HG02678 (cell line): Measurements from ENCODE around the gene C4orf51.

Experiments
- ATAC-seq: cut with Tn5 transposase; IDR thresholded peaks from one replicate; pipeline ENCODE4 v1.9.1; 2021; ENCODE audit warnings: mild to moderate bottlenecking, moderate library complexity; ENCODE audit not compliant: unreplicated experiment

The C4orf51 gene

DNA sequence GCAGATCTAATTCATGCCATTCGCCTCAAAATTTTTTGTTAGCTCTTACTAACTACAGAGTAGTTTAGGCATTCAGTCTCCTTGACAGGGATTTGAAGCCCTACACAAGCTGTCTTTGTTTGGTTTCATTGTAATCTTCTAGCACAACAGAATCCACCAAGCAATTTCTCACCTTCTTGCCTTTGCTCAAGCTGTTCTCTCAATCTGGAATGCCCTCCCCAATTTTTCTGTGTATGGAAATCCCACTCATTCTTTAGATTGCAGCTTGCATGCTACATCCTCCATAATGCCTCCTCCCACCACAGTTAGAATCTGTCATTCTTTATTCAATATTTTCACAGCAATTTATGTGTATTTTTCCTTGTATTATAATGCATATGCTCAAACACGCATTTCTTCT lies 63.7 kb downstream of the C4orf51 start:
- no peak for ATAC-seq

DNA sequence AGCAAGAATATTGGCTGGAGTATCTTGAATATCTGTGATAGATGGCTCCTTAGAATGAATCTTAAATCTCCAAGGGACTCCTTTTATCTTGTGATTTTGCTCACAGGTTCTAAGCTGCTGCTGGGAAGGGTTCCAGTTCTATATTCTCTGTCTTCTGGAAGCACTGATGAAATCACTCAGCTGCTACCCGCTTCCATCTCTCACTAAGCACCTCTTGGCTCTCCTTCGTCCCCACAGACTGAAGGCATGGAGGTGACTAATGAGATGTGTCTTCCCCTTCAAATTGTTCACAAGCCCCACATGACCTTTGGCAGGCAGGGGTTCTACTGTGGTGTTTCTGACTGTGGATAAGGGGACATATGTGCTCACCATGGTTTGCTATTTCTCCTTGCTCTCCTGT lies 75.9 kb downstream of the C4orf51 start:
- no peak for ATAC-seq

DNA sequence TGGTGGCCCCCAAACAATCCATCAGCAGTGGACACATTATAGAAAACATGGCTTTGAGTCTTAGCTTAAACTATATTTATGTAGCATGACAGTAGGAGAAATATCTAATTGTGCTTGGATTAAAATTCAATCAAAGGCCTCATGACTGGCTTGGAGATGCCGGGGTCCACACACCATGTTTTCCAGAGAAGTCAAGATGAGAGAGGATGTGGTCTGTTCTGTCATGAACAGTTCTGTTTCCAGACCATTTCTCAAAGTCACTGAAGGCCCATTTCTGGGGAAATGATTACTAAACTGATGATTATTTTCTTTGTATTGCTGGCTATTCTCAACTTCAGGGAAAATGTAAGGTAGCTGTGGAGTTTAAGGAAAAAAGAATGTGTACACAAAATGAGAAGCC lies 76.3 kb downstream of the C4orf51 start:
- ATAC-seq, result no peak

DNA sequence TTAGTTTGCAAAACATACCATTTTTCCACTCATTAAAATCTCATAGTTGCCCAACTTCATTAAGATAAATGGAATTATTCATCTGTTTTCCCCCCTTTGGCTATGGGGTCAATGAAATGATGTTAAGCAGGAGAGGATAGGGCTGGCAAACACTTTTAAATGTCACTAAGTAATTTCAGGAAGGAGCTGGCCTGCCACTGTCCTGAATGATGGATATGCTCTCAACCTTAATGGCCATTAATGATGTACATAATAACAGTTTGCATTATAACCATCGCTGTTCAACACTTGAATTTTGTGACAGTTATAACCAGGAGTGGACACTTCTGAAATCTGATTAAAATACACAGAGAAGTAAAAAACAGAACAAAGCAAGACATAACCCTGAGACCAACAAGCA lies 77.2 kb downstream of the C4orf51 start:
- ATAC-seq, result no peak

DNA sequence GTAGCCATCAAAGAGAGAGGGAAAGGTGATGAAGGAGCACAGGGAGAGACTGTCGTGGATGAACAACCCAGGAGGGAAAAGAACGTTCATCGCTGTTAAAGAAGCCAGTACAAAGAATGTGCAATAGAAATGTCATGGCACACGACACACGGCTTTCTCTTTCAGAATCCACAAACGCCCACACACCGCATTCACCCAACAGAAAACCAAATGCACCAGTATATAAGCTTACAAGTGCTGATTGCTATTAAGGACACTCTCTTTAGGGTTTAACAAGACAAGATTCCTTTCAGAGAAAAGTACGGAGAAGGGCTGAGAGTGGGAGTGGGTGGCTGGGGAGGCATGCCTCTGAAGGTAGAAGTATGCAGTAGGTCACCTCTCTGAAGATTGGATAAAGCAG lies 80.2 kb downstream of the C4orf51 start:
- ATAC-seq, result no peak

DNA sequence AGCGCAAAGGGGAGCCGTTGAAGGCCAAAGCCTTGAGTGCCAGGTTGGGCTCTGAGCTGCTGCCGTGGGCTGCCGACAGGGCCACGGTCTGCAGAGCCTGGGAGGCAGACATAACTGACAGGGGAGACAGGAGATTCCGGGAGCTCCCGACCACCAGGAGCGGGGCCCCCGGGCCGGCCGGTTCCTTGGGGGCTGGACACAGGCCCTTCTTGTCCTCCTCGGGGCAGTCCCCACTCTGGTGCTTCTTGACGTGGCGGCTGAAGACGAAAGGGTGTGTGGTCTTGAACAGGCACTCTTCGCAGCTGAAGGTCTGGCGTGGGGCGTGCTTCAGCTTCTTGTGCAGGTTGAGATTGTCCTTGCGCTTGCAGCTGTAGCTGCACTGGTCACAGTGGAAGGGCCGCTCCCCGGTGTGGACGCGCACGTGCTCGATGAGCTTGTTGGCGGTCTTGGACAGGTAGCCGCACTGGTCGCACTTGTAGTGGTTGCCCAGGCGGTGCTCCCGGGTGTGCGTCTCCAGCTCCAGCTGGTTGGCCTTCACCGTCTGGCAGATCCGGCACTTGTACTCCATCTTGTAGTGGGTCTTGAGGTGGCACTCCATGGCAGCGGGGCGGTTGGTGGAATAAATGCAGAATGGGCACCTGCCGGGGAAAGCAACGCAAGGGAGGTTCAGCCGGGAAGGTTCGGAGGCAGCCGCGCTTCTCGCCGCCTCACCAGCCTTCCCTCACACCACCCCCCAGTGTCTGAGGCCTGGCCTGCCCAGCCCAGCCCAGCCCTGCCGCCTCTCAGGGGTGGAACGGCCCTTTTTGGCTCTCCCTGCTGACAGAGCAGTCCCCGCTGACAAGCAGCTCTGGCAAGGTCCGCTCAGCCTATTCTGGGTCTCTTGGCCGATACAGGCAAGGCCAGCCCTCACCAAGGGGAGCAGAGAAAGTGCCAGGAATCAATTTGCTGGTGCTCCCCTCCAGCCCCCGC lies 81.3 kb downstream of the C4orf51 start:
- ATAC-seq, result no peak

DNA sequence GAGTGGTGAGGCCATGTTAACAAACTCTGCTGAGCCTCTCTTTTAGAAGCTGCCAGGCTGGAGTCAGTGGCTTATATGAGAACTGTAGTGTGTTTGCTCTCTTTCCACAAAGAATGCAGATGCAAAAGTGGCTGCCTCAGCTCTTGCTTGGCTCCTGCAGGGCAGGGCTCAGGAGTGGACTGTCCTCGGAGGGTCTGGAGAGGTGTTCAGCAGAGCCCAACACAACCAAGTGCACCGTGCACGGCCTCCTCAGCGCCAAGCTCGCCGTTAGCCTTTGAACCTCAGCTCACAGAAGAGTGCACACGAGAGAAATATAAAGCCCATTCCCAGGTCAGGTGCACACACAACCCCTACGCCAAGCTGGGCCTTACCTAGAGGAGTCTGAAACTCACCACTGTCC lies 82.8 kb downstream of the C4orf51 start:
- no peak for ATAC-seq

DNA sequence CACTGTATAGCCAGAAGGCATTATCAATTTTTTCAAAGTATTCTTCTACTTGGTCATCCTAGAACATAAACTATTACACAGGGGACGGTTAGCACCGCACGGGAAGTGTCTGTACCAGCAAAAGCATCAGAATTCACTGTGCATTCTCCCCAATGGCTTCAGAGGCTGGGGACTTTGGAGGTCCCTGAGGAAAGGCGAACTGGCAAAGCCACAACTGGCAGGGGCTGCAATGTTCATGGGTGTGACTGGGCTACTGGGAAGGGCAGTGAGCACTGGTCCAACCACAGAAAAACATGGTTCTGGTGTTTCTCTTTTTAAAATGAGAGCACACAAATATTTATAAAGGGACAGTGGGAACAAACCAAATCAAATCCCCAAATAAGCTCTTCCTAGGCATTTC lies 83.5 kb downstream of the C4orf51 start:
- ATAC-seq, result no peak

DNA sequence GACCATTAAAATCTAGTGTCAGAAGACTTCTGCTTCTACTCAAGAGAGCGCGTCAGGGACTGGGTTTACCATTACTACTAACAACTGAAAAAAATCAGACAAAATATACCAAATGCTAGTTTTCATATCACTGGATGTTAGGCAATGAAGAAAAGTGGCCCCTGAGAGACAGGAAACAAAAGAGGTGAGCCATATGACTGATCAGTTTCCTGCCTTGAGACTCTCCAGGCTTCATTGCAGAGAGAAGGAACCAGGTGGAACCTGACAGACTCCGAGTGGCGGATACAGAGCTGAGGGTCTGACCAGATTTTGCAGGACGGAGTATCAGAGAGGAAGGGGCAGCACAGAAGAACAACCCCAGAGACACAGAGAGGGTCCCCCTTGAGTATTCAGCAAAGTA lies 86.3 kb downstream of the C4orf51 start:
- no peak for ATAC-seq

DNA sequence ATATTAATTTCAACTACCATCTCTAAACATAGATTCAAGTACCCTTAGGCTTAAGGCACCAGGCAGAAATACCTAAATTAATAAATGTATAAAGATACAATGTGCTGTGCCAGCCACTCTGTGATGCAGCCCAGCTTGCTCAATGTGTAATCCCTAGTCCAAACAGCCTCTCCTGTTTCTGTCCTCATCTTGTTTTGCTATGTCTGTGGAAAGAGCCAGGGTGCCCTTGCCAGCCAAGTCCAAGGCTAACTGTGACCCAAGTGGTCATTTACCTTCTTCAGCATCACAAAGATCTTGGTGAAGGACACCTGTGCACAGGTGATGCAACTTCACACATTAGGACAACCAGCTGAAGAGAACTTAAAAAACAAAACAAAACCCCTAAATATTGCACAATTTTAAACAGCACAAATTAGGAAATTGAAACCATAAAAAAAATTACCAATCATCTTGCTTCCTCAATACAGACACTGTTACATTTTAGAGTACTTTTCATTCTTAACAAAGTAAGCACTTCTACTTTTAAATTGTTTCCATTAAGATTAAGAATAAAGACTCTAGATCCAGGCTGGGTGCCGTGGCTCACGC lies 89.6 kb downstream of the C4orf51 start:
- ATAC-seq, result no peak

DNA sequence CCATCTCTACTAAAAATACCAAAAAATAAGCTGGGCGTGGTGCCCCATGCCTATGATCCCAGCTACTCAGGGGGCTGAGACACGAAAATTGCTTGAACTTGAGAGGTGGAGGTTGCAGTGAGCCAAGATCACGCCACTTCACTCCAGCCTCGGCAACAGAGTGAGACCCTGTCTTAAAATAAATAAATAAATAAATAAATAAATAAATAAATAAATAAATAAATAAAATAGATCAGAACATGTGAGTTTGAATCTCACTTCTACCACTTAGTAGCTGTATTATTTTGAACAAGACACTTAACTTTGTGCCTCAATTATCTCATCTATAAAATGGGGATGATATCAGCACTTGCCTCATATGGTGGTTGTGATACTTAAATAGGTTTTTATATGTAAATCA lies 90.2 kb downstream of the C4orf51 start:
- ATAC-seq, result no peak

DNA sequence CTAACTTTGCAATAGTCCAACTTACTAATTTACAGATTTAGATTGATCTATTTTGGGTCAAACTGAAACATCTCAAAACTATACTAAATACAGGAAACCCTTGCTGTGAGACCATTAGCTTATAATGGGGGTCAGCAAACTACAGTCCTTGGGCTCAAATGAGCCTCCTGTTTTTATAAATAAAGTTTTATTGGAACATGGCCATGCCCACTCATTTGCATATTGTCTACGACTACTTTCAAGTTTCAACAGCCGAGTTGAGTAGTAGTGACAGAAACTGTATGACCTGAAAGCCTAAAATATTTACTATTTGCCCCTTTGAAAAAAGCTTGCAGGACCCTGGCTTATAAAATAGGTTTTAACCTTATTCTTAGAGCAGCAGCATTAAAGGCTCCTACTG lies 92.4 kb downstream of the C4orf51 start:
- no peak for ATAC-seq

DNA sequence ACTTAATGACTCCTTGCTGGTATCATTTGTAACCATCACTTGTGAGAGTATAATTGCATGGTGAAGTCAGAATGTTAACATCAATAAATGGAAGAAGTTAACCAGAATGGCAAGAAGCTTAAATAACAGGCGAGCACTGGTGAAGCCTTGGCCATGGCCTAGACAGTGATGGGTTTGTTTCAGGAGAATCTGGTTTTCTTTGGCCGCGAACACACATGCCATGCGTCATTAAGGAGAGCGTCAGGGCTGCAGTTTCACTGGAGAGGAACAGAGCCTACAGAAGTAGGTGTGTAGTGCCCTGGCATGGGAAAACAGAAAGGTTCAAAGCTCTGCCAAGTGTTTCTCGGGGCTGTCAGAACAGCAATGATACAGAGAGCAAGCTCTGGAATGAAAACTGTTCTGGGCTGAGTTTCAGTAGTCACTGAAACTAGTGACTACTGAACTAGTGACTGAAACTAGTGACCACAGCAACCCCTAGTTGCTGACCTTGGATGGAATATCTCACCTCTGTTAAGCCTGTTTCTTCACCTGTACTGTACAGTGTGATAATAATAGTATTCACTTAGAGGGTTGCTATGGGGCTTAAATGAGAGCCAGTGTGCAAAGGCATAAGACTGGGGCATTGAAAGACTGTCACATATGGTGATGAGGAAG lies 93.8 kb downstream of the C4orf51 start:
- ATAC-seq, result peak; percentile 94

DNA sequence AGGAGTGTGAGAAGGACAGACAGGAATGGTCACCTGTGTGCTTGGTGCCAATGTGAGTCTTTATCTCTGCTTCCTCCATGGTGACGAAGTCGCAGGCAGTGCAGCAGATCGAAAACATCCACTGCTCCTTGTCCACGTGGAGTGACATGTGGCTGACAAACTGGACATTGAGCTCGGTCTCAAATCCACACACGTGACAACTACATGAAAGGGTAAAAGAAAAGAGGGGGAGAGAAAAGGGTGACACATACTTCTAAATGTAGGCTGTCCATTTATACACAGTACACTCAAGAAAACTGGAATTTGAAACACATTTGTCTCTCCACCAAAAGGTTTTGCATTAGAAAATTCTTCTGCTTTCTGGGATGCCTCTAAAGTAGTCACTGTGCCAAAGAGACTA lies 94.5 kb downstream of the C4orf51 start:
- ATAC-seq, result no peak

DNA sequence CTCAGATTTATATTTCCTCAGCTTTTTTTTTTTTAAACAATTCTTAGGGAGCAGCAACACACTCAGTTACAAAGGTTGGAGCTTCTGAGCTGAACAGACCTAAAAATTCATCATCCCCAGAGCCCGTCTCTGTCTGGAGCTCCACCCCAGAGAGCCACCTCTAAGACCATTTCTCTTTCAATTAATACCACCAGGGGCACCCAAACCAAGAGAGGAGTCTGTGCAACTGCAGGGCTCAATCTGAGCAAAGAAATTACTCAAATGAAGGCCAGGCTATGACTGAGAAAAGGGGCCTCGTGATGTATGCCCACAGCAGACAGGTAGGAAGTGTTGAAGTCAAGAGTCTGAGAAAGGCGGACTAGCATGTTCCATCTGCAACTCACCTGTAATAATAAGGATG lies 95.5 kb downstream of the C4orf51 start:
- ATAC-seq, result no peak

DNA sequence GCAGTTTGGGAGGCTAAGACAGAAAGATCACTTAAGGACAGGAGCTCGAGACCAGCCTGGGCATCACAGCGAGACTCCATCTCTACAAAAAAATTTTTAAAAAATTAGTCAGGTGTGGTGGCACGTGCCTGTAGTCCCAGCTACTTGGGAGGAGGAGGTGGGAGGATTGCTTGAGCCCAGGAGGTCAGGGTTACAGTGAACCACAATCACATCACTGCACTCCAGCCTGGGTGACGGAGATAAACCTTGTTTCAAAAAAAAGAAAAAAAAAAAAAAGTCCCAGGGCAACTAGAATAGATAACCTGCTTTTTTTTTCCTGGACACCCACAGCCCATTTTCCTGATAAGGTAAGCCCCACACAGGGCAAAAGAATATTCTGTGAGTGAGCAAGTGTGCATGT lies 96.3 kb downstream of the C4orf51 start:
- no peak for ATAC-seq

DNA sequence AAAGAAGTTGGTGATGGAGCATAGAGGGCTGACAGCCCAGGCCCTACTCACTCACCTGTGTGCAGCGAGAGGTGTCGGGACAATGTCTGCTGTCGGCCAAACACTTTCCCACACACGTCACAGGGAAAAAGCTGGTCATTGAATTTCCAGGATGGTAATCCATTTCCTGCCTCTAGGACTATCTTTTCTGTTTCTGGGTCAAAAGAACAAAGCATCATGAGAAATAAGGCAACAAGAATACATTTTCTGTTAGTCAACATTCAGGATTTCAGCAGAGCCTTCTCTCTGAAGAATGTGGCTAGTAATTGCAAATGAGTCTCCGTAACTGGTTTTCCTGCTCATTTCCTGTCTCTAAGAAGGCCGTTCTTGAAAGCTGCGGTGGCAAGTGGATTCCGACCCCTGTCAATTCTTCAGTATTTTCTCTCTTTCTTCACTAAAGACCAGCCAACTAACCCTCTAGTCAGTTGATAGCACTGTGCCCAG lies 99.4 kb downstream of the C4orf51 start:
- no peak for ATAC-seq

DNA sequence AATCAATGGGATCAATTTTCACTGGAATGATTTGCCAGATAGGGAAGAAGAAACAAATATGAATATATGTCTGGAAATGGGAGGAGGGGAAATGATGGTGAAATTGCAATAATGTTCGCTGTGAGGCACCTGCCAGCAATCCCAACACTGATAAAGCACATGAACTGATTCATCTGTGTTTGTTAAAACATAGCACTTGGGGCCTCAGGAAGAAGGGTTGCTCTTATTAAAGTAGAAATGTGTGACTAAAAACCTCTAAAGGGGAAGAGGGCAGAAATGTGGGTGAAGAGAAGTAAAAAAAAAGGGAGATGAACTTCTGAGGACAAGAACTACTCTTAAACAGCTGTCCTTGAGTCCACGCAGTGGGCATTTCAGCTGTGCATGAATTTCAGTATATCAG lies 101.4 kb downstream of the C4orf51 start:
- ATAC-seq, result no peak
